HEK293 (cell line): ENCODE measurements around the gene VAT1.

ENCODE experiments used
- FEZF1 ChIP-seq: fragments of 450-650 bp; formaldehyde crosslinking; IDR thresholded peaks from 2 replicates; pipeline ENCODE4 v1.5.1; 2016; ENCODE audit warnings: missing biosample characterization, missing genetic modification characterization
- INSM2 ChIP-seq: fragments of 450-650 bp; formaldehyde crosslinking; IDR thresholded peaks from 2 replicates; pipeline ENCODE4 v1.5.1; 2016; ENCODE audit warnings: missing biosample characterization, missing genetic modification characterization
- KLF7 ChIP-seq: fragments of 450-650 bp; formaldehyde crosslinking; IDR thresholded peaks from 2 replicates; pipeline ENCODE4 v1.5.1; 2016; ENCODE audit warnings: missing biosample characterization, missing genetic modification characterization, borderline replicate concordance
- KLF9 ChIP-seq: fragments of 450-650 bp; formaldehyde crosslinking; IDR thresholded peaks from 2 replicates; pipeline ENCODE4 v1.5.1; 2016; ENCODE audit warnings: missing biosample characterization, missing genetic modification characterization, low read depth
- MZF1 ChIP-seq: fragments of 450-650 bp; formaldehyde crosslinking; IDR thresholded peaks from 2 replicates; pipeline ENCODE4 v1.5.1; 2017; ENCODE audit warnings: missing biosample characterization, missing genetic modification characterization, borderline replicate concordance
- RBAK ChIP-seq: fragments of 450-650 bp; formaldehyde crosslinking; IDR thresholded peaks from 2 replicates; pipeline ENCODE4 v1.5.1; 2016; ENCODE audit warnings: missing biosample characterization, missing genetic modification characterization
- SCRT1 ChIP-seq: fragments of 450-650 bp; formaldehyde crosslinking; IDR thresholded peaks from 2 replicates; pipeline ENCODE4 v1.5.1; 2016; ENCODE audit warnings: missing biosample characterization, missing genetic modification characterization, borderline replicate concordance
- SCRT2 ChIP-seq: fragments of 450-650 bp; formaldehyde crosslinking; IDR thresholded peaks from 2 replicates; pipeline ENCODE4 v1.5.1; 2016; ENCODE audit warnings: missing biosample characterization, missing genetic modification characterization
- SETDB1 ChIP-seq: IDR thresholded peaks from one replicate; pipeline ENCODE4 v1.6.1; 2017; ENCODE audit warnings: mild to moderate bottlenecking, low read length, moderate library complexity, mixed read lengths; ENCODE audit not compliant: insufficient read length
- SP2 ChIP-seq: fragments of 450-650 bp; formaldehyde crosslinking; IDR thresholded peaks from 2 replicates; pipeline ENCODE4 v1.5.1; 2016; ENCODE audit warnings: missing biosample characterization, missing genetic modification characterization
- ZBTB17 ChIP-seq: fragments of 450-650 bp; formaldehyde crosslinking; IDR thresholded peaks from 2 replicates; pipeline ENCODE4 v1.5.1; 2016; ENCODE audit warnings: missing biosample characterization, missing genetic modification characterization
- ZNF133 ChIP-seq: fragments of 450-650 bp; formaldehyde crosslinking; IDR thresholded peaks from 2 replicates; pipeline ENCODE4 v1.5.1; 2016; ENCODE audit warnings: missing biosample characterization, missing genetic modification characterization
- ZNF155 ChIP-seq: fragments of 450-650 bp; formaldehyde crosslinking; IDR thresholded peaks from 2 replicates; pipeline ENCODE4 v1.5.1; 2016; ENCODE audit warnings: missing biosample characterization, missing genetic modification characterization
- ZNF157 ChIP-seq: fragments of 450-650 bp; formaldehyde crosslinking; IDR thresholded peaks from 2 replicates; pipeline ENCODE4 v1.5.1; 2016; ENCODE audit warnings: missing biosample characterization, missing genetic modification characterization
- ZNF391 ChIP-seq: fragments of 450-650 bp; formaldehyde crosslinking; IDR thresholded peaks from 2 replicates; pipeline ENCODE4 v1.5.1; 2016; ENCODE audit warnings: low read depth, missing biosample characterization, missing genetic modification characterization, borderline replicate concordance
- ZNF404 ChIP-seq: fragments of 450-650 bp; formaldehyde crosslinking; IDR thresholded peaks from 2 replicates; pipeline ENCODE4 v1.5.1; 2017; ENCODE audit warnings: missing biosample characterization, missing genetic modification characterization
- ZNF530 ChIP-seq: fragments of 450-650 bp; formaldehyde crosslinking; IDR thresholded peaks from 2 replicates; pipeline ENCODE4 v1.5.1; 2016; ENCODE audit warnings: low read depth, missing biosample characterization, missing genetic modification characterization
- ZNF555 ChIP-seq: fragments of 450-650 bp; formaldehyde crosslinking; conservative IDR thresholded peaks from 2 replicates; pipeline ENCODE4 v1.5.1; 2017; ENCODE audit warnings: missing biosample characterization, mild to moderate bottlenecking, missing genetic modification characterization, inconsistent platforms
- ZNF610 ChIP-seq: fragments of 450-650 bp; formaldehyde crosslinking; IDR thresholded peaks from 2 replicates; pipeline ENCODE4 v1.5.1; 2016; ENCODE audit warnings: missing biosample characterization, missing genetic modification characterization, borderline replicate concordance
- ZNF621 ChIP-seq: fragments of 450-650 bp; formaldehyde crosslinking; IDR thresholded peaks from 2 replicates; pipeline ENCODE4 v1.5.1; 2017; ENCODE audit warnings: missing biosample characterization, missing genetic modification characterization
- ZNF707 ChIP-seq: fragments of 450-650 bp; formaldehyde crosslinking; IDR thresholded peaks from 2 replicates; pipeline ENCODE4 v1.5.1; 2016; ENCODE audit warnings: missing biosample characterization, missing genetic modification characterization
- ZNF747 ChIP-seq: fragments of 450-650 bp; formaldehyde crosslinking; IDR thresholded peaks from 2 replicates; pipeline ENCODE4 v1.5.1; 2016; ENCODE audit warnings: missing biosample characterization, missing genetic modification characterization
- ZNF768 ChIP-seq: fragments of 450-650 bp; formaldehyde crosslinking; IDR thresholded peaks from 2 replicates; pipeline ENCODE4 v1.5.1; 2018; ENCODE audit warnings: missing biosample characterization, mild to moderate bottlenecking, missing genetic modification characterization
- ZNF837 ChIP-seq: fragments of 450-650 bp; formaldehyde crosslinking; IDR thresholded peaks from 2 replicates; pipeline ENCODE4 v1.5.1; 2016; ENCODE audit warnings: missing biosample characterization, missing genetic modification characterization
- ZXDB ChIP-seq: fragments of 450-650 bp; formaldehyde crosslinking; IDR thresholded peaks from 2 replicates; pipeline ENCODE4 v1.5.1; 2016; ENCODE audit warnings: missing biosample characterization, missing genetic modification characterization
- TF ChIP-seq, protein P1 (sequence below): fragments of 450-650 bp; formaldehyde crosslinking; IDR thresholded peaks from 2 replicates; pipeline ENCODE4 v1.5.1; 2017; ENCODE audit warnings: missing biosample characterization, missing genetic modification characterization
- TF ChIP-seq, protein P2 (sequence below): fragments of 450-650 bp; formaldehyde crosslinking; IDR thresholded peaks from 2 replicates; pipeline ENCODE4 v1.5.1; 2016; ENCODE audit warnings: missing biosample characterization, missing genetic modification characterization

Gene VAT1

DNA sequence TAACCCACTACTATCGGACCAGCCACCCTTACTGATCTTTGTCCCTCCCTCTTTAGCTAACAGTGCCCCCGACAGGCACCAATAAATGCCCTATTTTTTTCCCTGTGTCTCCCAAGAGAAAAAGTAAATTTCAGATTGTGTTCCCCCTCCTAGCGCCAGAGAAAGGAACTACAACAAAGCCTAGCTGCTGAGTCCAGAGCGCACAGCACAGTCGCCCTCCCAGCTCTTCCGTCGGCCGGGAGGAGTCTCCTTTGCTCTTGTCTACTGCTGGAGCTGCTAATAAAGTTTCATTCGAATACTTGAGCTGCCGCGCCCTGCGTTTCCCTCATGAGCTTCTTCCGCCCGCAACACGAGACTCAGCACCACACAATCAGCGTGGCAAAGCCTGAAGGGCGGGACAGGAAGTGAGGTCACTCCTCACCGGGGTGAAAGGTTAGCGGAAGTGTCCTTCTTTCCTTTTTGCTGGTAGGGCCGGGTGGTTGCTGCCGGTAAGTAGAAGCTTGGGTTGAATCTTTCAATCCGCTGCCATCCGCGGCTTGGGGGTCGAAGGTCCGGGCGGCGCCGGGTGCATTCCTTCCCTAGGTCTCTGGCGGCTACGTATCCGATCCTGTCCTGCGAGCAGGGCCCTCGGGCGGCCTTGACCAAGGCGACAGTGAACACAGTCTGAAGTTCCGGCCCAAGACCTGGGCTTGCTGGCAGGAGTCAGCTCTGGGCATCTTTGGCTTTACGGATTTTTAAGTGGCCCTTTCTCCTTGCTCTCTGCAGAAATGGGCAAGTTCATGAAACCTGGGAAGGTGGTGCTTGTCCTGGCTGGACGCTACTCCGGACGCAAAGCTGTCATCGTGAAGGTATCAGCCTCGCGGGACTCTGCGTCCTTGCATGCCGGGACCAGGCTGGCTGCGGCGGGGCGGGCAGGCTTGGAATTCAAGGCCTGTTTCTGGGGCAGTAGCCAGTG, 23.9 kb downstream of the VAT1 start, which contains the start of gene RPL27 (continued):
- no peak for TF ChIP-seq ZNF621 (tag by site-specific recombination)
- no peak; the same call in 1 of the 2 replicates for TF ChIP-seq ZNF768 (tag by site-specific recombination)
- TF ChIP-seq RBAK (tag by site-specific recombination): no peak
- TF ChIP-seq SCRT1 (tag by site-specific recombination): no peak
- TF ChIP-seq ZNF133: no peak
- TF ChIP-seq ZNF610 (tag by site-specific recombination): peak; percentile 86
- TF ChIP-seq, protein P1, sequence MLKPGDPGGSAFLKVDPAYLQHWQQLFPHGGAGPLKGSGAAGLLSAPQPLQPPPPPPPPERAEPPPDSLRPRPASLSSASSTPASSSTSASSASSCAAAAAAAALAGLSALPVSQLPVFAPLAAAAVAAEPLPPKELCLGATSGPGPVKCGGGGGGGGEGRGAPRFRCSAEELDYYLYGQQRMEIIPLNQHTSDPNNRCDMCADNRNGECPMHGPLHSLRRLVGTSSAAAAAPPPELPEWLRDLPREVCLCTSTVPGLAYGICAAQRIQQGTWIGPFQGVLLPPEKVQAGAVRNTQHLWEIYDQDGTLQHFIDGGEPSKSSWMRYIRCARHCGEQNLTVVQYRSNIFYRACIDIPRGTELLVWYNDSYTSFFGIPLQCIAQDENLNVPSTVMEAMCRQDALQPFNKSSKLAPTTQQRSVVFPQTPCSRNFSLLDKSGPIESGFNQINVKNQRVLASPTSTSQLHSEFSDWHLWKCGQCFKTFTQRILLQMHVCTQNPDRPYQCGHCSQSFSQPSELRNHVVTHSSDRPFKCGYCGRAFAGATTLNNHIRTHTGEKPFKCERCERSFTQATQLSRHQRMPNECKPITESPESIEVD (tag by site-specific recombination): peak; percentile 87
- no peak for TF ChIP-seq ZNF747 (tag by site-specific recombination)
- TF ChIP-seq ZNF555: no peak
- peak; percentile 99 for TF ChIP-seq ZBTB17 (tag by site-specific recombination)
- no peak for TF ChIP-seq ZNF157
- TF ChIP-seq ZNF404 (tag by site-specific recombination): no peak
- TF ChIP-seq KLF7 (tag by site-specific recombination): peak; percentile 100
- TF ChIP-seq ZXDB (tag by site-specific recombination): peak; percentile 99
- TF ChIP-seq SCRT2 (tag by site-specific recombination): peak; percentile 60
- peak; percentile 88; the same call in 1 of the 2 replicates for TF ChIP-seq ZNF391 (tag by site-specific recombination)
- TF ChIP-seq FEZF1 (tag by site-specific recombination): peak; percentile 40
- peak; percentile 98 for TF ChIP-seq INSM2 (tag by site-specific recombination)
- TF ChIP-seq MZF1: no peak
- TF ChIP-seq ZNF530 (tag by site-specific recombination): no peak
- peak; percentile 89 for TF ChIP-seq KLF9 (tag by site-specific recombination)
- TF ChIP-seq ZNF707 (tag by site-specific recombination): no peak
- no peak for TF ChIP-seq SETDB1
- no peak for TF ChIP-seq ZNF837 (tag by site-specific recombination)
- TF ChIP-seq, protein P2, sequence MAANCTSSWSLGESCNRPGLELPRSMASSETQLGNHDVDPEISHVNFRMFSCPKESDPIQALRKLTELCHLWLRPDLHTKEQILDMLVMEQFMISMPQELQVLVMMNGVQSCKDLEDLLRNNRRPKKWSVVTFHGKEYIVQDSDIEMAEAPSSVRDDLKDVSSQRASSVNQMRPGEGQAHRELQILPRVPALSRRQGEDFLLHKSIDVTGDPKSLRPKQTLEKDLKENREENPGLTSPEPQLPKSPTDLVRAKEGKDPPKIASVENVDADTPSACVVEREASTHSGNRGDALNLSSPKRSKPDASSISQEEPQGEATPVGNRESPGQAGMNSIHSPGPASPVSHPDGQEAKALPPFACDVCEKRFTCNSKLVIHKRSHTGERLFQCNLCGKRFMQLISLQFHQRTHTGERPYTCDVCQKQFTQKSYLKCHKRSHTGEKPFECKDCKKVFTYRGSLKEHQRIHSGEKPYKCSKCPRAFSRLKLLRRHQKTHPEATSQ (tag by site-specific recombination): peak; percentile 41; the same call in 1 of the 2 replicates
- peak; percentile 94 for TF ChIP-seq SP2 (tag by site-specific recombination)
- TF ChIP-seq ZNF155 (tag by site-specific recombination): no peak
